DMS79 (cell line): Measurements from ENCODE around the gene CDON.

Experiments
- DNase-seq: peaks from one replicate; lab custom pipeline; 2025; lab: John Stamatoyannopoulos, UW

The CDON gene

GRCh38 chr11:125944350-125945010, 118.2 kb downstream of the CDON start:
- DNase-seq: no peak

DNA sequence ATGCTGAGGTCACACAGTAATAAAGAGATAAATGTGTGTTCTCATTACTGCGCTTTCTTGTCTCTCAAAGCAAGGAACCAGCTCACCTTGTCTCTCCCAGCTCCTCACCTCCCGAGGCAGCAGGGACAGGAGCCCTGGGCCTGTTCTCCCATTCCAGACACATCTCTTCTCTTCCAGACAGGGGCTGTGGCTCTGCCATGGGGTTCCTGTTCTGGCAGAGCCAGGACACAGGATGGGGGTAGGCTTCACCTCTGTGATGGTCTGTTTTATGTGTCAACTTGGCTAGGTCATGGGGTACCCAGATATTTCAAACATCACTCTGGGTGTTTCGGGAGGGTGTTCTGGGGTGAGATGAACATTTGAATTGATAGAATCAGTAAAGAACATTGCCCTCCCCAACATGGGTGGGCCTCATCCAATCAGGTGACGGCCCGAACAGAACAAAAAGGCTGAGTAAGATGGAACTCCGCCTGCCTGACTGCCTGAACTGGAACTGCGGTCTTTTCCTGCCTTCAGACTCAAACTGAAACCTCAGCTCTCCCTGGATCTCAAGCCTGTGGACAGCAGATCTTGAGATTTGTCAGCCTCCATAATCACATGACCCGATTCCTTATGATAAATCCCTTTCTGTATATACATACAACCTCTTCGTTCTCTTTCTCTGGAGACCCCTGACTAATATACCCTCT, 118.9 kb downstream of the CDON start:
- no peak for DNase-seq

- no peak for DNase-seq
Measured at GRCh38 chr11:125942771-125943428, 119.8 kb downstream of the CDON start.

DNA sequence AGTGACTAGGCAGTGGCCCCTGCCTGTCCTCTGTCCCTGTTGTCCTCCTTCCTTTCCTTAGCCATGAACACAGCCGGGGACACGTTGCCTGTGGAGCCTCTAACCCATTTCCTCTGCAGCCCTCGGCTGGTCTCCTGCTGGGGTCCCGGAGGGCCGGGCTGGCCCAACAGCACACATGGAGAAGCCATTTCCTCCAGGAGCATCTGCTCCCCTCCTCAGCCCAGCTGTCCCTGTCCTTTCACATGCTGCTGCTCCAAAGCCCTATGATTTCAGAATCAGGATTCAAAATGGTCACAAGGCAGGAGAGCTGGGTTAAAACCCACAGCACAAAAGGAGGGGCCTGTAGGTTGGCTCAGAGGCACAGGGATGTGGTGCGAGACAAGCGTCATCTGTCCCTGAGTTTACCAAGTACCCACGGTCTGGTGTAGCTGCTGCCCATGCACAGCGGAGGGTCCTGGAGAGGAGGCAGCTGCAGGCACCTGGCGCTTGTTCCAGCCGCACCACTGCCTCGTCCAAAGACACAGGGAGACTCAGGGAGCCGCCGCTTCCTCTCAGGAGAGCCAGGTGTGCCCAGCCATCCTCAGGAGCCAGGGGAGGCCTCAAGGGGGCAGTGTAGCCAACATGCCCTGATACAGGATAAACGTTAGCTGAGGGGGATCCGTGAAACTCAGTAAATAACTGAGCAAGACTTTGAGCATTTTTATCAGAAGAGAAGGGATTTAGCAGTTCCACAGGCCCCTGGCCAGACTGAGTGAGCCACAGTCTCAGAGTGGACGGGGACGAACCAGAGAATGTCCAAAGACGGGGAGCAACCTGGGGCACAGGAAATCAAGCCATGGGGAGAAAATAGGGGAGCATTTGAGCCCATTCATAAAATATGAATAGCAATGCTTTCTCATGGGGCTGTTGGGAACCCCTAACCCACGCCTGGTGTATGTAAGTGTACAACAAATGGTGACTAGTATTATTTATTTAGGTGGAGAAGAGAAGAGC, 120.8 kb downstream of the CDON start:
- peak; percentile 94 for DNase-seq

DNA sequence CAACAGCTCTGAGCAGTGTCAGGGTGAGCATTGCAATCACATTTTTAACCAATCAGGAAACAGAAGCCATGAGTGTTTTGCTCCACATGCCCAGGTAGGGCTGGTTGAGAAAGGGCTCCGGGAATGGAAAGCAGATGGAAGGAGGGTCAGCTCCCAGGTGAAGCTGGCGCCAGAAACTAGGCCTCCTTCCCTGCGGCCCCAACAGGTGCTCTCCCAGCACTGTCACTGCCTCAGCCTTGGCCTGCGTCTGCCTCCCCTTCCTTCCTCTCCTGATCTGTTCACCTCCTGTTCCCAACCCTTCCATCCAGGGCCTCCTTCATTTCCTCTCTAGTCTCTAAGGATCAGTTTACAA, 121.4 kb downstream of the CDON start:
- no peak for DNase-seq

DNA sequence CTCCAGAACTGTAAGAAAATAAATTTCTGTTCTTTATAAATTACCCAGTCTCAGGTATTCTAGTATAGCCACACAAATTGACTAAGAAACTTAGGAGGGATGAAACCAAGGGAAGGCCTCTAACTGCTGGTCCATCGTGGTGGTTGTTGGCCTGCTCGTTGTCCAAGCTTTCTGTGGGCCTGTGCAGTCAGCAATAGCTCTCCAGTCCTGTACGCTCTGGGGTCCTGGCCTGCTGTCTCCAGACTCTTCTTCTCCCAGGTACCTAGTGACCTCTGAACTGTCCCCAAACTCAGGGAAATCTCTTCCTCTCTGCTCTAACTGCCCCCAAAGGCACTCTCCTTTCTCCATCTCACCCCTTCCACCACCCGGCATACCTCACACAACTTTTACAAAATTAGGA, 122.5 kb downstream of the CDON start:
- no peak for DNase-seq

DNA sequence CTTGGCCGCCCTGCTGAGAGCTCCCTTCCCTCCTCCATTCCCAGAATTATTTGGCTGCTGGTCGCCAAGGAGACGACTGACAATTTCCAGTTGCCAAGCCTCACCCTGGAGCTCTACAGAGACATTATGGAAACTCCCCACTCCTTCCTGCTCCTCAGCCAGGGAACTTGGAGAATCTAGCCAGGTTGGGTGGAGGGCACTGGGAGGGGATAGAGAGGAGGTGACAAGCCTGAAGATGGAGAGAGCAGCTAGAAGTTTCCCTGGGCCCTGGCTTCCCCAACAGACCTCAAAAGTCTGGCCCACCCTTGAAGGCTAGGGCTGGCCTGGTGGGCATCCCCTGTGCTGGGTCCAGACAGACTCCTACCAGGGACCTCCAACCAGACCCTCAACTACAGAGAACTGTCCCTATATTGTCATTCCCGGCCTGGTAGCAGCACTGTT, 123.6 kb downstream of the CDON start:
- no peak for DNase-seq

GRCh38 chr11:125938418-125938817, 124.2 kb downstream of the CDON start:
- DNase-seq: no peak

DNA sequence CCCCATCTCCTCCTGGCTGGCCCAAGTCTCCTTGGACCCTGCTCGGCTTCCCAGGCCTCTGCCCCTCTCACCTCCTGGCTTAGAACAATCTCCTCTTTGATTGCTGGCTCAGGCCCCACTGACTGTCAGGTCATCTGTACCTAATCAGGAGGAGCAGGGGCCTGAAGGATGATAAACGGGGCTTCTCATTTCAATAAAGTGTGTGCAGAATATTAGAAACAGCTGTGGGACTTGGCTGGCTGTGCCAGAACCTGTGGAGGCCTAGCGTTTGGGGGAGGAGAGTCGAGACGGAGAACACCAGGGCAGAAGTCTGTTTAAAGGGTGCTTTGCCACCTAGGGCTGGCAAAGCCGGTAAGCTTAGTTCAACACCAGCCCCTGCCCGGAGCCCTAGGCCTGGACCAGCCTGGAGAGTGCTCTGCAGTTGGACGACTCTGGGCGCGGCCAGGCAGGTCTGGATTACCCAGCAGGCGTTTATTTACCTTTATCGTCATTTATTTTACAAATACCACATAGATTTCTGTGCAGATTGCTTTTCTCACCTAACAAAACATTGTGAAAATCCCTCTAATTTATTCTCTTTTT, 127.0 kb downstream of the CDON start:
- no peak for DNase-seq

DNA sequence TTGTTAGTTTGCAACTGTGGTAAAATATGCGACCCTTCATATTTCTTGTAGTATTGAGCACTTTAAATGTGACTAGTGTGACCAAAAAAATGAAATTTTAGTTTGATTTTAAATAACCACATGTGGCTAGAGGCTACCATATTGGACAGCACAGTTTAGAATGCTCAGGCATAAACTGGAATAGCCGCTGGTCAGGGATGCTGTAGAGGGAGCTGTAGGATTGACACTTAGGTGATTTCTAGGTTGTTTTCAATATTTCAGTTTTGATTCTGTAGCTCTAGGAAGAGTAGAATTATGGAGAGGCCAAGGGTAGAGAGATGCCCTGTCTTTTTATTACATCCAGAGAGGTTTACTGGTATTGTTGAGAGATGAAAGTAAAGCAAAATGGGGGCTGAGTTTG, 127.6 kb downstream of the CDON start:
- DNase-seq: no peak

GRCh38 chr11:125934473-125934872, 128.2 kb downstream of the CDON start:
- no peak for DNase-seq

- no peak for DNase-seq
Measured at GRCh38 chr11:125933030-125933813, 129.4 kb downstream of the CDON start.

GRCh38 chr11:125932301-125932700, 130.4 kb downstream of the CDON start:
- no peak for DNase-seq

- DNase-seq: no peak
Measured at GRCh38 chr11:125931668-125932067, 131.0 kb downstream of the CDON start.

DNA sequence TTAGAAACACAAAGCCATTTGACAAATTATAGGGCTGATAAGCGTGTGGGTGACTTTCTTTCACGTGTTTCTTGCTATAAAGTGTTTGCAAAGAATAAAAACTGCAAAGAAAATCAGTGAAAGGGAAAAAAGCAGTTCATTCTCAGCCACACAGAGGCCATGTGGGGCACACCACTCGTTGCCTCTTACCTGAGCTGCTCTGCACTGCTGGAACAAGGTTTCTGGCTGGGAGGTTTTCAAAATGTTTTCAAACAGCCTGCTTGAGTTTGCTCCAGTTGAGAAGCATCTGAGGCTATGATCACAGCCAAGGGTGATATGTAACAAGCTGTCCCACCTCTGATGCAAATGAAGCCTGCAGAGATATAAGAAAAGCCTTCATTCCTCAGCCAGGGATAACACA, 131.6 kb downstream of the CDON start:
- no peak for DNase-seq

DNA sequence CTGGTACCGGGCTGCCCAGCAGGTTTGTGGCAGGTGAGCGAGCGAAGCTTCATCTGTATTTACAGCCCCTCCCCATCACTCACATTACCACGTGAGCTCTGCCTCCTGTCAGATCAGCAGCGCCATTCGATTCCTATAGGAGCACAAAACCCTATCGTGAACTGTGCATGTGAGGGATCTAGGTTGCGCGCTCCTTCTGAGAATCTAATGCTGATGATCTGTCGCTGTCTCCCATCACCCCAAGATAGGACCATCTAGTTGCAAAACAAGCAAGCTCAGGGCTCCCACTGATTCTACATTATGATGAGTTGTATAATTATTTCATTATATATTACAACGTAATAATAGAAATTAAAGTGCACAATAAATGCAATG, 132.6 kb downstream of the CDON start:
- no peak for DNase-seq

- DNase-seq: no peak
Measured at GRCh38 chr11:125929445-125930075, 133.1 kb downstream of the CDON start.

GRCh38 chr11:125926682-125927081, 136.0 kb downstream of the CDON start:
- no peak for DNase-seq

GRCh38 chr11:125925804-125926203, 136.9 kb downstream of the CDON start:
- DNase-seq: no peak

DNA sequence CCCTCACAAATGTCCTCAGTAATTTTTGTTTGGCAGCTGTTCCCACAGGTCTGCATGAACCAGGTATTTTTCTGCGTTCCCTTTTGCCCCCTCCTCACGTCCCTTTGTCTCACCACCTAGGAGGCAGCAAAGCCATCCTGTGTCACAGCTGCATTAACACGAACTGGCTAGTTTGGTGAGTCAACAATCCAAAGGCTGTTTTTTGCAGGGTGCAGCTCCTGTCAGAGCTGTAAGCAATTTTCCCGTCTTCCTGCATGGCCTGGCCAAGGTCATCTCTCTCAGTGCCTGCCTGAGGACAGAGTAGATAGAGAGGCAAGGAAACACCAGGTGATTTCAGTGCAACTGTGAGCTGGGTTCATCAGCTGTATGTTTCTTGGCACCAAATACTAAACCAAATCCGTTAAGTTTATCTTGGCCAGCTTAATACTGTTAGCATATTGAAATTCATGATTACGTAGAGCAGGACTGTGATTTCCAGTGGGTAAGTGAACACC, 137.4 kb downstream of the CDON start:
- DNase-seq: no peak
